DMS 273 treated with DMSO at 0.1 percent for 48 hours (cell line): ENCODE measurements around the gene IFNG-AS1.

Source experiments
- DNase-seq: peaks from one replicate; lab custom pipeline; 2025; lab: John Stamatoyannopoulos, UW

The IFNG-AS1 gene

GRCh38 chr12:67994046-67994445, 4.8 kb downstream of the IFNG-AS1 start:
- DNase-seq, result no peak

- no peak for DNase-seq
These were observed 7.1 kb downstream of the IFNG-AS1 start for GRCh38 chr12:67996347-67996746.

GRCh38 chr12:67998379-67998778, 9.1 kb downstream of the IFNG-AS1 start:
- DNase-seq, result no peak

GRCh38 chr12:67999244-67999643, 10.0 kb downstream of the IFNG-AS1 start:
- DNase-seq, result no peak

GRCh38 chr12:68001486-68002466, 12.5 kb downstream of the IFNG-AS1 start:
- no peak for DNase-seq

- DNase-seq, result no peak
These were observed 14.5 kb downstream of the IFNG-AS1 start for GRCh38 chr12:68003777-68004176.

- no peak for DNase-seq
These were observed 17.8 kb downstream of the IFNG-AS1 start for GRCh38 chr12:68007033-68007432.

- DNase-seq, result no peak
These were observed 18.2 kb downstream of the IFNG-AS1 start for GRCh38 chr12:68007466-68007865.

- no peak for DNase-seq
These were observed 22.1 kb downstream of the IFNG-AS1 start for GRCh38 chr12:68011206-68011881.

GRCh38 chr12:68011882-68012207, 22.6 kb downstream of the IFNG-AS1 start:
- DNase-seq, result no peak

- no peak for DNase-seq
These were observed 23.5 kb downstream of the IFNG-AS1 start for GRCh38 chr12:68012712-68013111.

- no peak for DNase-seq
These were observed 23.9 kb downstream of the IFNG-AS1 start for GRCh38 chr12:68013181-68013580.

GRCh38 chr12:68016136-68016535, 26.9 kb downstream of the IFNG-AS1 start:
- no peak for DNase-seq

GRCh38 chr12:68018315-68018714, 29.1 kb downstream of the IFNG-AS1 start:
- no peak for DNase-seq

GRCh38 chr12:68020049-68020448, 30.8 kb downstream of the IFNG-AS1 start:
- DNase-seq, result no peak

GRCh38 chr12:68020699-68021098, 31.5 kb downstream of the IFNG-AS1 start:
- no peak for DNase-seq

GRCh38 chr12:68028647-68029046, 39.4 kb downstream of the IFNG-AS1 start:
- DNase-seq, result no peak

- DNase-seq, result no peak
These were observed 41.0 kb downstream of the IFNG-AS1 start for GRCh38 chr12:68030248-68030647.

- no peak for DNase-seq
These were observed 41.9 kb downstream of the IFNG-AS1 start for GRCh38 chr12:68031174-68031573.

GRCh38 chr12:68031881-68032739, 42.9 kb downstream of the IFNG-AS1 start:
- no peak for DNase-seq

- DNase-seq, result no peak
These were observed 45.3 kb downstream of the IFNG-AS1 start for GRCh38 chr12:68034567-68034966.

GRCh38 chr12:68036642-68037041, 47.4 kb downstream of the IFNG-AS1 start:
- no peak for DNase-seq
